Activated effector memory CD4-positive, alpha-beta T cell treated with anti-CD3 and anti-CD28 coated beads, Interleukin-2, amount 50 U/mL, for 16 hours (primary cell): ENCODE data around the gene CD180.

ENCODE experiments used
- DNase-seq: peaks from one replicate; pipeline ENCODE4 v3.0.0-alpha.2; 2020

Gene CD180

GRCh38 chr5:67209141-67209771, 12.7 kb upstream of the CD180 start:
- DNase-seq: peak; percentile 76

DNA sequence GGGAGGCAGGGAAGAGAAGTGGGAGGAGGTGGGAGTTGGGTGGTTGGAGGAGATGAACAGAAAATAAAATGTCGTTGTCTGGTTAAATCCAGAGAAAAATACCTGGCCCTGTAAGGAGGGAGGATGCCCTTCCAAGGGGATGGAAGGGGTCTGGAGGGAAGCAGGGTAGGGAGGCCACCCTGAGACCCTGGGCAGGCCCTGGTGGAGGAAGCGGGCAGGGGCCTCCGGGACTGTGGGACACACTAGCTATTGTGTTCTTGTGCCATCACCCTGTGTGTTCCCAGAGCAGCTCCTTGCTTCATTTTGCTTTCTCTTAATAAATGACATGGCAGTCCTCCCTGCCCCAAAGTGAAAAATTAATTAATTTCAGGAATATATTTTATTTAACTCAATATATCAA, 11.8 kb upstream of the CD180 start:
- DNase-seq: no peak

- DNase-seq: peak; percentile 94
Observed at GRCh38 chr5:67206929-67207328, 10.3 kb upstream of the CD180 start.

- DNase-seq: no peak
Observed at GRCh38 chr5:67206461-67206860, 9.9 kb upstream of the CD180 start.

- DNase-seq: no peak
Observed at GRCh38 chr5:67205981-67206380, 9.4 kb upstream of the CD180 start.

DNA sequence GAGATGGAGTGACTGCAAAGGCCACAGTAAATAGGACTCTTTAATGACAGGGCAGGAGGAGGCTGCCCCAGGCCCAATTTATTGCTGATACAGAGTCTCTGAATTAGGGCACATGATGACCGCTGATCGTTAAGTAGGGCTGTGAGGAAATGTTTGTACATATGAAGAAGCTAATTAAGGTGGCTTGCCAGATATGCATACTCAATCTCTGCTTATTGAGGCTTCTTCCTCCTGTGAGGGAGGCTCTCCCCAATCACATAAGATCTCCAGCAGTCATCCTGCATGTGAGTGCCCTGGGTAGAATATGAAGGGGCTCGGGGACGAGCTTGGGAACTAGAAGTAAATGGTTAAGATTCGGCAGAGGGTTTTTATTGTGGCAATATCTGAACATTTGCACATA, 8.2 kb upstream of the CD180 start:
- no peak for DNase-seq

GRCh38 chr5:67203701-67204074, 7.1 kb upstream of the CD180 start:
- no peak for DNase-seq

DNA sequence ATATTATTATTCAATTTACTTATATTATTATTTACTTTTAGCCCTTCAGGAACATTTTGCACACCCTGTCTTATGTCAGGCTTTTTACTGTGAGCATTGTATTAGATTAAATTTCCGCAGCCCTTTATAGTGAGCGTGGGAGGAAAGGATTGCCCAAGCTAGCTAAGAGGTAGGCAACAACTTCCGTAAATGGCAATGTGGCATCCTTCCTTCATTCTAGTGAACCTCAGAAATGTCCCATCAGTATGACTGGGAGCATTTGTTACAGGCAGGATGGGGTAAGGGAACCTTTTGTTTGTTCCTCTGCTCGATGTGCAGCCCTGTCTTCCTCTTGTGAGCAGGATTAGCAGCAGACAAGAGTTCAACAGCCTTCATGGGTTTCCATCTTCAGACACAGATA, 6.2 kb upstream of the CD180 start:
- no peak for DNase-seq

GRCh38 chr5:67201897-67202549, 5.4 kb upstream of the CD180 start:
- no peak for DNase-seq

- DNase-seq: no peak
Observed at GRCh38 chr5:67200809-67201562, 4.4 kb upstream of the CD180 start.

- no peak for DNase-seq
Observed at GRCh38 chr5:67199859-67200258, 3.3 kb upstream of the CD180 start.

- no peak for DNase-seq
Observed at GRCh38 chr5:67198917-67199316, 2.3 kb upstream of the CD180 start.

GRCh38 chr5:67197536-67197935, 937 bp upstream of the CD180 start:
- DNase-seq: no peak

DNA sequence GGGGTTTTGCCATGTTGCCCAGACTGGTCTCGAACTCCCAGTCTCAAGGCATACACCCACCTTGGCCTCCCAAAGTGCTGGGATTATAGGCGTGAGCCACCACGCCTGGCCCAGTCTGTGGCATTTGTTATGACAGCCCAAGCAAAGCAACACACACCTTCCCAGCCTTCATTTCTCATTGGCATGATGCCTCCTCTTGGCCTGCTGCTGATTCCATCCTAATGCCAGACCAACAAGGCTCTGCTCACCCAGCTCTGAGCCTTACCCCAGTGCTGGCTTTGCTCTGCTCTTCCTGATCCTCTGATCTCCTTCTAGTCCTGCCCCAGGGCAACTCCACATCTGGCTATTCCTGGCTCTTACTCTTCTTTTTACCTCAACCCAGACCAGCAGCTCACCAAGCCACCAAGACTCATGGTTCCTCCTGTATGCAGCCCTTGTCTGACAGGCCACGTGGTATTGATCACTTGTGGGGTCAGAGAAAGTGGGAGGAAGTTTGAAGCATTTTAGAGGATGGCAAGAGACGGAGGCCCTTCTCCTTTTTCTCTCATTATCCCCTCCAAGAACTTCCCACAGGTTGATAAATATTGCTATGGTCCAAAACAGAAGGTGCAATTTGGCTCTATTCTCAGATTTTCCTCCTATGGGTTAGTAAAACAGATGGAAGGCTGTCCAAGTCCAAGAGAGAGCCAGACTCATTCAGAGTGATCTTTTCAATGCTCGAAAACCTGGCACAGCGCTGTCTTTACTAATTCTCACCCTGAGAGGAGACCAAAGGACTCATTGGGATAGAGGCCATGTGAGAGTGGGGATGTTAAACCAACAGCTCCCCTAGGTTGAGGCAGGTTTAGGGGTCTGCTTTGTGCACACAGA, 958 bp downstream of the CD180 start:
- no peak for DNase-seq

- DNase-seq: no peak
Observed at GRCh38 chr5:67194166-67194565, 2.4 kb downstream of the CD180 start.

- DNase-seq: no peak
Observed at GRCh38 chr5:67193439-67193807, 3.2 kb downstream of the CD180 start.

GRCh38 chr5:67192719-67193438, 3.7 kb downstream of the CD180 start:
- no peak for DNase-seq

DNA sequence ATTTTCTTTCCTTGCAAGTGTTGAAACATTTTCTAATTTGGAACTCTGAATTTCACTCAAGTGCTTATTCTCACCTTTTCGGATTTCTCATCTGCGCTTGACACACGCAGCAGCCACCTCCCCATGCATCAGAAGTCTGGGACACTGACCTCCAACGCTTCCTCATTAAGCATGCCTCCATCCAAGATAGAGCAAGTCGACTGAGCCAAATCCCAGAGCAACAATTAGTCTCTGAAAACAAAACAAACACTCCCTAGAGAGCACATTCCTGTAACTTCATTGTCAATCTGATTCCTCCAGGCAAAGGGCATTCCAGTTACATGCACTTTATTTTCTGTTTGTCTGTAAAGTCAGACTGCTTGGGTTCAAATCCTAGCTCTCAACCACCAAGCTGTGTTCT, 5.7 kb downstream of the CD180 start:
- DNase-seq: no peak

DNA sequence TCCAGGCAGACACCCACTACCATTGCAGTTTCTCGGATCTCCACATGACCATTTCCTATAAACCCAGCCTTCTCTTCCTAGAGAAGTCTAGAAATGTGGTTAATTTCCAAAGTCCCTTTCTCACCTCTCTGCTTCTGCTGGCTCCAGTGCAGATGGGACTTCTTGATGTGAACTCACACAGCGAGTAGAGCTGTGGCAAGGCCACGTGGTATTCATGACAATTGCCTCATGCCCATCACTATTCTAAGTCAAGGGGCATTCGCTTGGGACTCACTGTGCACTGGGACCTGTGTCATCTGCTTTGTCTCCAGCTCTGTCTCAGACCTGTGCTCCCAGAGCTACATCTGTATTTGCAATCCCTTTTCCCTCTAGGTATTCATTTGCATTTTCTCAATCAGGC, 6.2 kb downstream of the CD180 start:
- DNase-seq: no peak

DNA sequence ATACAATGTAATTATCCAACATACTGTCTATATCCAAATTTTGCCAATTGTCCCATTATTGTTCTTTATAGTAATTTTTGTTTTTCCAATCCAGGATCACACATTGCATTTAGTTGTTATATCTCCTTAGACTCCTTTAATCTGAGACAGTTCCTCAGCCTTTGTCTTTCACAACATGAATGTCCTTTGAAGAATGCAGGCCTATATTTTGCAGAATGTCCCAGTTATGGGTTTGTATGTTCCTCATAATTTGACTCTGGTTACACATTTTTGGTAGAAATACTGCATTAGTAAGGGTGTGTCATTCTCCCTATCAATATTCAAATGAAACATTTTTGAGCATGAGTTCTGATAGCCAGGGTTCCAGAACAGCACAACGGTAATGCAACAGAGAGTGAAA, 6.7 kb downstream of the CD180 start:
- DNase-seq: no peak

GRCh38 chr5:67189079-67189354, 7.6 kb downstream of the CD180 start:
- no peak for DNase-seq

GRCh38 chr5:67188274-67189078, 8.1 kb downstream of the CD180 start:
- DNase-seq: no peak
